ENCODE measurements around the gene HIVEP3.

DNA sequence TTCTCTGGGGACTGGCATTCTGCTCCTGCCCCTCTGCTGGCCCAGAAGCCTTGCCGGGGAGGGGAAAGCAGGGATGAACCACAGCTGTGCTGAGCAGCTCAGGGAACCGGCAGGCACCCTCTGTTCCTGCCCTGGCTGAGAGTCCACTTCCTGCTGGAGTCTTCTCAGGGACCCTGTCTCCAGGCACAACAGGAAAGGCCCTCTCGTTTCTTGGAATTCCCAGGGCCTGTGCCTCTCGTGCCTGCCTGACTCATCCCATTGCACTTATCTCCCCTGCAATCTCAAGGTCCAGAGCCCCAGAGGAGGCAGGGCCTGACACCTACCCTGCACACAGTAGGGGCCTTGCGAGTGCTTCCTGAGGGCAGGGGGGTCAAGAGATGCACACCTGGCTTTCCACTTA, 433.1 kb downstream of the HIVEP3 start:
- no peak for TF ChIP-seq CTCF (IDR thresholded peaks at IDR 0.05; ENCODE audit: low read length)
- TF ChIP-seq EZH2 (IDR thresholded peaks at IDR 0.05; ENCODE audit: borderline replicate concordance, low read length), result no peak

Data from OCI-LY1 (cell line).